GM12878 (cell line): ENCODE results near the gene TM7SF2. TPM values are rescaled to one million over a fixed set of nuclear protein-coding genes. Genes with fewer than 3 reads are reported as not detected.
A peak's percentile ranks its signal among the peaks of the same experiment; 100 is the strongest.

Experiments
- ATAC-seq: fragments of 200-7000 bp; cut with Tn5 transposase; 3 replicates; pipeline ENCODE4 v1.9.1; 2020; ENCODE audit warnings: mild to moderate bottlenecking, moderate library complexity
- BruUV-seq: library from RNA; stranded (reverse); fragments of 400-500 nt; replicated peaks from 2 replicates; lab custom pipeline; 2021; lab: Mats Ljungman, UMichigan
- CTCF ChIA-PET: fragments of 300-600 bp; sonication (Branson Sonifier 250); formaldehyde crosslinking; extraction: SDS; loops from one replicate; lab custom pipeline; 2021; ENCODE audit warnings: inconsistent platforms; lab: Yijun Ruan, JAX
- POLR2A ChIA-PET: fragments of 350-600 bp; formaldehyde crosslinking; extraction: SDS; loops from one replicate; lab custom pipeline; 2021; ENCODE audit warnings: inconsistent platforms; lab: Charles Lee
- RAD21 ChIA-PET: fragments of 300-600 bp; sonication (Branson Sonifier 250); formaldehyde crosslinking; loops from one replicate; lab custom pipeline; 2023; ENCODE audit warnings: antibody characterized with exemption; ENCODE audit not compliant: unreplicated experiment; lab: Charles Lee
- SMC1A ChIA-PET: fragments of 300-600 bp; sonication (Branson Sonifier 250); formaldehyde crosslinking; loops from one replicate; lab custom pipeline; 2023; ENCODE audit not compliant: unreplicated experiment, uncharacterized antibody; lab: Charles Lee
- DNase-seq: peaks from one replicate; pipeline ENCODE4 v3.0.0-alpha.2; 2011; ENCODE audit warnings: low read depth, low spot score
- FAIRE-seq: peaks from 3 replicates; lab custom pipeline; 2011; peaks lifted over from hg19 to GRCh38; lab: Jason Lieb, UNC
- H2AFZ ChIP-seq: 2 replicates; pipeline ENCODE4 v1.6.0; 2011; ENCODE audit warnings: low read depth, low read length, control low read depth; ENCODE audit not compliant: control insufficient read depth
- H3K27ac ChIP-seq: 2 replicates; pipeline ENCODE4 v1.5.1; 2011; ENCODE audit warnings: control low read depth; ENCODE audit not compliant: control insufficient read depth, insufficient read depth
- H3K27me3 ChIP-seq, 2 experiments: replicated peaks in 1 of 2; 2 replicates each; pipeline versions ENCODE4 v1.6.0 to v1.6.1; 2011; ENCODE audit warnings: low read length in 1 of 2; ENCODE audit not compliant: control insufficient read depth in 2 of 2, insufficient read depth in 2 of 2
- H3K36me3 ChIP-seq, 2 experiments: 2 replicates each; pipeline ENCODE4 v1.5.1; 2011; ENCODE audit warnings: low read length in 1 of 2; ENCODE audit not compliant: control insufficient read depth in 2 of 2, insufficient read depth in 2 of 2
- H3K4me1 ChIP-seq: 2 replicates; pipeline ENCODE4 v1.6.1; 2011; ENCODE audit warnings: mild to moderate bottlenecking, low read length, moderate library complexity, mixed read lengths; ENCODE audit not compliant: control insufficient read depth, insufficient read depth
- H3K4me2 ChIP-seq: 2 replicates; pipeline ENCODE4 v1.6.0; 2011; ENCODE audit warnings: control low read depth; ENCODE audit not compliant: control insufficient read depth, insufficient read depth
- H3K4me3 ChIP-seq: fragments of 200-600 bp; sonication (generic); 2 replicates; pipeline ENCODE4 v1.5.1; 2016
- H3K79me2 ChIP-seq: 2 replicates; pipeline ENCODE4 v1.6.0; 2011; ENCODE audit warnings: low read length; ENCODE audit not compliant: control insufficient read depth, insufficient read depth
- H3K9ac ChIP-seq: 2 replicates; pipeline ENCODE4 v1.8.0; 2011; ENCODE audit warnings: low read length, control low read depth, mixed read lengths; ENCODE audit not compliant: control insufficient read depth, insufficient read depth
- H3K9me3 ChIP-seq: replicated peaks from 3 replicates; pipeline ENCODE4 v1.5.1; 2011; ENCODE audit warnings: mild to moderate bottlenecking, low read length; ENCODE audit not compliant: control insufficient read depth, insufficient read depth
- H4K20me1 ChIP-seq: 2 replicates; pipeline ENCODE4 v1.6.0; 2011; ENCODE audit not compliant: control insufficient read depth, insufficient read depth
- NR2C1 ChIP-seq: fragments of 450-650 bp; IDR thresholded peaks from 2 replicates; pipeline ENCODE4 v1.6.1; 2017; ENCODE audit warnings: antibody characterized with exemption, mild to moderate bottlenecking, moderate library complexity
- POLR2AphosphoS5 ChIP-seq: IDR thresholded peaks from 2 replicates; pipeline ENCODE4 v1.6.1; 2011; ENCODE audit warnings: mild to moderate bottlenecking, low read length, inconsistent platforms
- POU2F2 ChIP-seq: IDR thresholded peaks from 3 replicates; pipeline ENCODE4 v1.6.1; 2011; ENCODE audit warnings: low read depth, mild to moderate bottlenecking, low read length, borderline replicate concordance
- WGBS: methylation state at CpG from one replicate; pipeline ENCODE4 v1.1.6; 2016; ENCODE audit warnings: low lambda C conversion rate; ENCODE audit not compliant: insufficient replicate concordance, insufficient coverage; ENCODE audit errors: missing lambda C conversion rate; 5-methylcytosine and 5-hydroxymethylcytosine counted together
- in situ Hi-C: fragments of 300-500 bp; cut with MboI; formaldehyde crosslinking; loops from 9 replicates; pipeline ENCODE4 v1.14.3; 2018; ENCODE audit warnings: mixed read lengths
- intact Hi-C: fragments of 100-400 bp; cut with micrococcal nuclease; formaldehyde crosslinking; loops from one replicate; pipeline ENCODE4 v1.14.2; 2022; ENCODE audit not compliant: unreplicated experiment
- polyA plus RNA-seq, 11 experiments: library from polyadenylated mRNA; depleted of rRNA in 4 of 11; unstranded in 6 of 11; stranded (reverse) in 5 of 11; fragments of >200 nt; fragmentation: Nextera tagmentation in 4 of 11; fragmentation: Illumina TruSeq in 1 of 11; extraction: Ambion mirVana in 4 of 11; extraction: Trizol in 1 of 11; gene quantifications; 1 replicate in 1 of 11; 2 replicates in 10 of 11; pipeline versions ENCODE4 v1.2.1 to v1.2.3, GENCODE V29; 2011 to 2016; ENCODE audit warnings: inconsistent platforms in 2 of 11, missing spikeins in 2 of 11, low read depth in 1 of 11
- total RNA-seq, 4 experiments: library from RNA; depleted of rRNA in 3 of 4; stranded (reverse); fragments of >200 nt in 3 of 4; fragmentation: Illumina TruSeq in 1 of 4; extraction: Trizol in 1 of 4; gene quantifications; 2 replicates each; pipeline versions ENCODE4 v1.2.1 to v1.2.3, GENCODE V29; 2013 to 2021
- TF ChIP-seq, protein P1 (sequence below): IDR thresholded peaks from 2 replicates; pipeline ENCODE4 v1.6.1; 2011; ENCODE audit warnings: borderline replicate concordance, low read depth, mild to moderate bottlenecking, moderate library complexity, low read length; ENCODE audit not compliant: insufficient read depth, poor library complexity, severe bottlenecking

TM7SF2 gene
- total and polyA plus RNA-seq, 10 of the 15 experiments (the other 5 are each of a cell fraction or from before 2014, with no cell fraction given): 0.52 to 57.7 (median 20.7) TPM

DNA sequence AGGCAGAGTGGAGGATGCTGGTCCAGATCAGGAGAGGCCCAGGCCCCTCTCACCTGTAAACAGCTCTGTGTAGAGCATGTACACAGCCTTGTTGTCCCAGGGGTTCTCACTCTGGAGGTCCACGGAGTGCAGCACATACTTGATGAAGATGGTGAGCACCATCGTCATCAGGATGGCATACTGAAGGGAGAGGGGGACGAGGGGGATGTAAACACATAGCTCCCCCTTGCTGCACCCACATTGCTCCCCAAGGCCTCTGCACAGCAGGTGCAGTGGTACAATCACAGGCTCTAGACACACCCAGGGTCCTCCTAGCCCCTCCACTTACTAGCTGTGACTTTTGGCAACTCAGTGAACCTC is 19.7 kb downstream of the TM7SF2 start:
- FAIRE-seq: no peak
- SMC1A ChIA-PET: interaction anchor here (1.0 to 2.3 kb wide), 4 partner anchors 9 to 199 kb away, joined by 3 to 10 read pairs (median 5); partner anchors contain the start of genes CAPN1, FAU and MRPL49
- Histone ChIP-seq H3K27me3 (no peaks in the 10 kb centered on the region), H3K79me2 (peaks cover 44% of the 10 kb centered on the region), H3K4me2 (peak overlapping the region; percentile 98), H3K4me3 (peak overlapping the region; percentile 99; the same call in 1 of the 2 replicates), H2AFZ (no peak overlapping the region), H3K9me3 (no peaks in the 10 kb centered on the region), H3K4me1 (peaks cover 21% of the 10 kb centered on the region), H3K36me3 (peaks cover 21 to 36% of the 10 kb centered on the region in 2 experiments), H3K27ac (peak overlapping the region; percentile 99), H3K9ac (peak overlapping the region; percentile 96; the same call in 1 of the 2 replicates), H4K20me1 (0 out of 2 replicates have a peak, but pooled peaks cover 4% of the 10 kb centered on the region)
- in situ Hi-C loops (no loop called here), intact Hi-C loops (loop anchor here (5.0 to 10.0 kb wide), 2 partner anchors 51 to 123 kb away; partner anchors contain the start of gene CAPN1)
- RAD21 ChIA-PET: interaction anchor here (1.0 to 2.4 kb wide), 6 partner anchors 9 to 50 kb away, joined by 3 to 9 read pairs (median 4); partner anchors contain the start of genes CAPN1, FAU, MRPL49 and TM7SF2
- no TSS peak for BruUV-seq
- TF ChIP-seq POLR2AphosphoS5 (0 out of 2 replicates have a peak, but pooled peaks have one; percentile 26), NR2C1 (no peak), POU2F2 (no peak)
- TF ChIP-seq, protein P1, sequence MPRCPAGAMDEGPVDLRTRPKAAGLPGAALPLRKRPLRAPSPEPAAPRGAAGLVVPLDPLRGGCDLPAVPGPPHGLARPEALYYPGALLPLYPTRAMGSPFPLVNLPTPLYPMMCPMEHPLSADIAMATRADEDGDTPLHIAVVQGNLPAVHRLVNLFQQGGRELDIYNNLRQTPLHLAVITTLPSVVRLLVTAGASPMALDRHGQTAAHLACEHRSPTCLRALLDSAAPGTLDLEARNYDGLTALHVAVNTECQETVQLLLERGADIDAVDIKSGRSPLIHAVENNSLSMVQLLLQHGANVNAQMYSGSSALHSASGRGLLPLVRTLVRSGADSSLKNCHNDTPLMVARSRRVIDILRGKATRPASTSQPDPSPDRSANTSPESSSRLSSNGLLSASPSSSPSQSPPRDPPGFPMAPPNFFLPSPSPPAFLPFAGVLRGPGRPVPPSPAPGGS: no peak
- WGBS: 12% methylated on average over 3 of the region's 3 CpGs
- CTCF ChIA-PET: interaction anchor here (0.8 to 6.7 kb wide), 6 partner anchors 10 to 198 kb away, joined by 3 to 40 read pairs (median 5); partner anchors contain the start of genes CAPN1, FAU, MRPL49 and ZNHIT2
- POLR2A ChIA-PET: interaction anchor here (0.6 to 1.4 kb wide), 6 partner anchors 10 to 793 kb away, joined by 3 to 6 read pairs (median 4); partner anchors contain the start of genes FAU and MRPL49
- no peak for ATAC-seq
- DNase-seq: no peak
